Measurements from ENCODE around the gene TCF12.

Gene TCF12

DNA sequence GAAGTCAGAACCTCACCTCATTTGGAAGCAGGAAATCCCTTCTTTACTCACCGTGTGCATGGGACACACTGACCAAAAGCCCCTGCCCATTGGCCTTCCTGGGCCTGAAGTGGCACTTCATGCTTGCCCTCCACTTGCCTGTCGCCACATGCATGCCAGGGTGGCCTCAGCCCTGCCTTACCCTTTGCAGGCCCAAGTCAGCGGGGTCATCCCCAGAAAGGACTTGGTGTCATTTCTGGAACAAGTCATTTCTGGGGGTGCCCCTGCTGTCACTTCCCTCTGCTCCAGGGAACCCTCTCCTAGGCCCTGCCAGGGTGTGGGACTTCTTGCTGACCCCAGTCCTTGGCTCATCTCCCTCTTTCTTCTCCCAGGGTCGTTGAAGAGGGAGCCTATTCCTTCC is 398.0 kb downstream of the TCF12 start:
- TF ChIP-seq CTCF (IDR thresholded peaks at IDR 0.05; ENCODE audit: control insufficient read depth, insufficient read depth, low read depth, low read length, missing control alignments) = no peak
- DNase-seq (ENCODE audit: low read depth) = no peak
- no peak overlapping the region for H3K4me3 ChIP-seq (ENCODE audit: control insufficient read depth, low read depth, low read length)

GRCh38 chr15:57319226-57319918 is 400.9 kb downstream of the TCF12 start:
- DNase-seq (ENCODE audit: low read depth) = no peak
- H3K4me3 ChIP-seq (ENCODE audit: control insufficient read depth, low read depth, low read length) = no peak overlapping the region
- no peak for TF ChIP-seq CTCF (IDR thresholded peaks at IDR 0.05; ENCODE audit: control insufficient read depth, insufficient read depth, low read depth, low read length, missing control alignments)

GRCh38 chr15:57319919-57320560 is 401.6 kb downstream of the TCF12 start:
- no peak overlapping the region for H3K4me3 ChIP-seq (ENCODE audit: control insufficient read depth, low read depth, low read length)
- no peak for TF ChIP-seq CTCF (IDR thresholded peaks at IDR 0.05; ENCODE audit: control insufficient read depth, insufficient read depth, low read depth, low read length, missing control alignments)
- DNase-seq (ENCODE audit: low read depth) = no peak

- no peak for TF ChIP-seq CTCF (IDR thresholded peaks at IDR 0.05; ENCODE audit: control insufficient read depth, insufficient read depth, low read depth, low read length, missing control alignments)
- H3K4me3 ChIP-seq (ENCODE audit: control insufficient read depth, low read depth, low read length) = no peak overlapping the region
- no peak for DNase-seq (ENCODE audit: low read depth)
These were observed 402.3 kb downstream of the TCF12 start for GRCh38 chr15:57320631-57321220.

GRCh38 chr15:57321485-57321884 is 403.0 kb downstream of the TCF12 start:
- no peak for TF ChIP-seq CTCF (IDR thresholded peaks at IDR 0.05; ENCODE audit: control insufficient read depth, insufficient read depth, low read depth, low read length, missing control alignments)
- no peak overlapping the region for H3K4me3 ChIP-seq (ENCODE audit: control insufficient read depth, low read depth, low read length)
- DNase-seq (ENCODE audit: low read depth) = no peak

DNA sequence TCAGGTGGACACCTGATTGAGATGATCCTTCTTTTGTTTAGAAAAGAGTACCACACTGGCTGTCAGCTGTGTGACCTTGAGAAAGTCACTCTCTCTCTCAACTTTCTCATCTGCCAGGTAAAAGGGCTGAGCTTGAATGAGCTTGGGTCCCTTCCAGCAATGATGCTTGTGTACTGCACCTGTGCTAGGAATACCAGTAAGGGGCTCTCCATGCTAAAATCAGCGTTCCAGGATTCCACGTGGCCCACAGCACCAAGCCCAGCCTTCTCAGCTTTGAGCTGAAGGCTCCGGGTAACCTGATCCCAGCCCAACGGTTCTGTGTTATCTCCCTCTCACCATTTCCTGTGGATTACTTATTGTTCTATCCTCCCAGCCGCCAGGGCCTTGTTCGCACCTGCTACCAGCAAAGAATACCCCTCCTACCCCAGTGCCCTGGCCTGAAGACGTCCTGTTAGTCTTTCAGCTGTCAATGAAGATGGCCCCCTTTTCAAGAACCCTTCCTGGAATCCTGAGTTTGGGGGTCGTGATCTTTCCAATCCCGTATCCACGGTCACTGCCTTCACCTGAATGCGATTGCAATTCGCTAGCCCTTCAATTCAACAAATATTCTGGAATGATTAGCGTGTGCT is 403.6 kb downstream of the TCF12 start:
- DNase-seq (ENCODE audit: low read depth) = no peak
- H3K4me3 ChIP-seq (ENCODE audit: control insufficient read depth, low read depth, low read length) = no peak overlapping the region
- TF ChIP-seq CTCF (IDR thresholded peaks at IDR 0.05; ENCODE audit: control insufficient read depth, insufficient read depth, low read depth, low read length, missing control alignments) = no peak

All from AG09309 (cell line).